PC-3 (cell line): ENCODE measurements around the gene RILPL2.

Experiments
- CTCF ChIP-seq: fragments of 300-600 bp; sonication (generic); conservative IDR thresholded peaks from 2 replicates; pipeline ENCODE4 v1.5.1; 2017; ENCODE audit warnings: antibody characterized with exemption, low read depth, mild to moderate bottlenecking, low read length
- EZH2 ChIP-seq: fragments of 300-600 bp; sonication (generic); IDR thresholded peaks from one replicate; pipeline ENCODE4 v1.6.1; 2017; ENCODE audit warnings: antibody characterized with exemption, mild to moderate bottlenecking, low read length; ENCODE audit not compliant: unreplicated experiment
- EZH2phosphoT487 ChIP-seq: fragments of 300-600 bp; sonication (generic); IDR thresholded peaks from 2 replicates; pipeline ENCODE4 v1.6.1; 2018; ENCODE audit warnings: mild to moderate bottlenecking, antibody characterized with exemption, low read length, borderline replicate concordance

GRCh38 chr12:123468786-123469185 is 32.3 kb upstream of the RILPL2 start:
- TF ChIP-seq CTCF (peak; percentile 31; the same call in 1 of the 2 replicates), EZH2 (no peak), EZH2phosphoT487 (no peak)
